K562 (cell line): ENCODE results near the gene FDX1. TPM values are rescaled to one million over a fixed set of nuclear protein-coding genes. Genes with fewer than 3 reads are reported as not detected.

ENCODE experiments used
- ATAC-seq: fragments of 200-7000 bp; cut with Tn5 transposase; 3 replicates; pipeline ENCODE4 v1.9.1; 2020; ENCODE audit warnings: moderate library complexity
- BruUV-seq: library from RNA; stranded (reverse); fragments of 400-500 nt; replicated peaks from 2 replicates; lab custom pipeline; 2021; lab: Mats Ljungman, UMichigan
- CTCF ChIA-PET: fragments of 300-600 bp; formaldehyde crosslinking; extraction: SDS; loops from one replicate; lab custom pipeline; 2021; ENCODE audit warnings: low intra/inter-chr PET ratio; lab: Yijun Ruan, JAX
- POLR2A ChIA-PET: fragments of 300-600, 350-650 bp; sonication (Branson Sonifier 250); formaldehyde crosslinking; extraction: SDS; loops from one replicate; lab custom pipeline; 2021; ENCODE audit warnings: antibody characterized with exemption, inconsistent platforms; lab: Yijun Ruan, JAX
- DNase-seq, 4 experiments: peaks; one replicate each; pipeline versions ENCODE4 v3.0.0 to v3.0.0-alpha.2; 2011 to 2018; ENCODE audit warnings: low spot score in 3 of 4, mixed read lengths in 3 of 4; ENCODE audit errors: extremely low read depth in 1 of 4
- FAIRE-seq: peaks from 2 replicates; lab custom pipeline; 2011; peaks lifted over from hg19 to GRCh38; lab: Jason Lieb, UNC
- H2AFZ ChIP-seq: 2 replicates; pipeline ENCODE4 v1.6.0; 2011; ENCODE audit warnings: low read depth, low read length, control low read depth, inconsistent platforms
- H3K27ac ChIP-seq: fragments of 200-600 bp; 3 replicates; pipeline ENCODE4 v1.8.0; 2011; ENCODE audit warnings: low read depth, mild to moderate bottlenecking, control low read depth, inconsistent platforms, low read length, moderate library complexity, mixed read lengths; ENCODE audit errors: extremely low read depth
- H3K27me3 ChIP-seq, 2 experiments: fragments of 300-600 bp in 1 of 2; 2 replicates in 1 of 2; 3 replicates in 1 of 2; pipeline versions ENCODE4 v1.6.0 to v1.8.0; 2011; ENCODE audit warnings: inconsistent platforms in 2 of 2, low read length in 2 of 2, mild to moderate bottlenecking in 1 of 2, mixed read lengths in 1 of 2, moderate library complexity in 1 of 2; ENCODE audit not compliant: control insufficient read depth in 2 of 2, insufficient read depth in 2 of 2
- H3K36me3 ChIP-seq: fragments of 300-600 bp; 3 replicates; pipeline ENCODE4 v1.8.0; 2011; ENCODE audit warnings: mild to moderate bottlenecking, low read length, inconsistent platforms; ENCODE audit not compliant: control insufficient read depth, insufficient read depth
- H3K4me1 ChIP-seq, 2 experiments: fragments of 200-600 bp in 1 of 2; replicated peaks in 1 of 2; 2 replicates in 1 of 2; 3 replicates in 1 of 2; pipeline versions ENCODE4 v1.5.1 to v1.8.0; 2011; ENCODE audit warnings: inconsistent platforms in 2 of 2, low read length in 2 of 2, mild to moderate bottlenecking in 1 of 2, mixed read lengths in 1 of 2, moderate library complexity in 1 of 2; ENCODE audit not compliant: control insufficient read depth in 2 of 2, insufficient read depth in 2 of 2
- H3K4me2 ChIP-seq: 2 replicates; pipeline ENCODE4 v1.6.1; 2011; ENCODE audit warnings: low read length, control low read depth, inconsistent platforms, mixed read lengths; ENCODE audit not compliant: insufficient read depth
- H3K4me3 ChIP-seq: fragments of 200-600 bp; sonication (generic), shearing (Covaris generic); 2 replicates; pipeline ENCODE4 v1.5.1; 2016; ENCODE audit warnings: control low read depth, inconsistent platforms
- H3K79me2 ChIP-seq: fragments of 200-600 bp; 3 replicates; pipeline ENCODE4 v1.8.0; 2011; ENCODE audit warnings: low read length, inconsistent platforms; ENCODE audit not compliant: control insufficient read depth, insufficient read depth
- H3K9ac ChIP-seq, 2 experiments: 2 replicates each; pipeline versions ENCODE4 v1.6.0 to v1.6.1; 2011; ENCODE audit warnings: low read depth in 2 of 2, low read length in 2 of 2, control low read depth in 1 of 2, inconsistent platforms in 1 of 2, mild to moderate bottlenecking in 1 of 2, mixed read lengths in 1 of 2; ENCODE audit not compliant: insufficient read depth in 1 of 2
- H3K9me1 ChIP-seq: one replicate; pipeline ENCODE4 v1.6.0; 2011; ENCODE audit warnings: inconsistent platforms, mild to moderate bottlenecking, low read length, moderate library complexity; ENCODE audit not compliant: control insufficient read depth, insufficient read depth
- H3K9me3 ChIP-seq: replicated peaks from 2 replicates; pipeline ENCODE4 v1.5.1; 2011; ENCODE audit warnings: low read depth, low read length, inconsistent platforms; ENCODE audit not compliant: control insufficient read depth, insufficient read depth
- H4K20me1 ChIP-seq: replicated peaks from 2 replicates; pipeline ENCODE4 v1.6.1; 2011; ENCODE audit warnings: low read length, inconsistent platforms, mixed read lengths; ENCODE audit not compliant: control insufficient read depth, insufficient read depth
- CHD4 ChIP-seq: fragments of 200-600 bp; sonication (generic); IDR thresholded peaks from 3 replicates; pipeline ENCODE4 v1.6.1; 2012; ENCODE audit warnings: low read depth, mild to moderate bottlenecking, mixed read lengths, low read length, inconsistent platforms; ENCODE audit not compliant: insufficient read depth, insufficient replicate concordance, poor library complexity, severe bottlenecking
- CREM ChIP-seq: IDR thresholded peaks from 2 replicates; pipeline ENCODE4 v1.6.1; 2014; ENCODE audit warnings: antibody characterized with exemption, low read depth
- GTF2E2 ChIP-seq: fragments of 200-800 bp; sonication (Bioruptor generic); IDR thresholded peaks from 2 replicates; pipeline ENCODE4 v1.6.1; 2016; ENCODE audit warnings: missing genetic modification characterization, missing compliant biosample characterization
- PBX2 ChIP-seq, 2 experiments: IDR thresholded peaks in 1 of 2; conservative IDR thresholded peaks in 1 of 2; 2 replicates each; pipeline ENCODE4 v1.6.1; 2016; ENCODE audit warnings: low read depth in 2 of 2, mild to moderate bottlenecking in 1 of 2, missing compliant biosample characterization in 1 of 2, missing genetic modification characterization in 1 of 2, moderate library complexity in 1 of 2
- PURB ChIP-seq: sonication (generic); formaldehyde crosslinking; IDR thresholded peaks from 2 replicates; pipeline ENCODE4 v1.9.0; 2021; ENCODE audit warnings: low read depth, mild to moderate bottlenecking, missing genetic modification reagents
- PYGO2 ChIP-seq: fragments of 450-650 bp; IDR thresholded peaks from 2 replicates; pipeline ENCODE4 v1.6.1; 2016; ENCODE audit warnings: mild to moderate bottlenecking, missing genetic modification characterization, moderate library complexity, missing compliant biosample characterization
- TCF3 ChIP-seq: sonication (generic); formaldehyde crosslinking; IDR thresholded peaks from 2 replicates; pipeline ENCODE4 v1.4.0; 2020; ENCODE audit warnings: mild to moderate bottlenecking, missing genetic modification reagents
- USF2 ChIP-seq: sonication (generic); formaldehyde crosslinking; IDR thresholded peaks from 2 replicates; pipeline ENCODE4 v1.5.0; 2020; ENCODE audit warnings: missing genetic modification reagents
- XRCC4 ChIP-seq: IDR thresholded peaks from one replicate; pipeline ENCODE4 v1.6.1; 2011; ENCODE audit not compliant: insufficient read depth, insufficient read length; ENCODE audit errors: extremely low read depth
- ZNF57 ChIP-seq: fragments of 450-650 bp; formaldehyde crosslinking; IDR thresholded peaks from 2 replicates; pipeline ENCODE4 v1.4.0; 2020; ENCODE audit warnings: mild to moderate bottlenecking, moderate library complexity
- ZNF75A ChIP-seq: fragments of 450-650 bp; formaldehyde crosslinking; IDR thresholded peaks from 2 replicates; pipeline ENCODE4 v1.4.0; 2020; ENCODE audit warnings: mild to moderate bottlenecking
- WGBS: fragments of 100-300 bp; shearing (Covaris generic); methylation state at CpG from one replicate; pipeline ENCODE4 v1.1.6; 2016; ENCODE audit warnings: low coverage, mixed read lengths; ENCODE audit not compliant: insufficient coverage; ENCODE audit errors: missing lambda C conversion rate; 5-methylcytosine and 5-hydroxymethylcytosine counted together
- in situ Hi-C: fragments of 300-500 bp; cut with MboI; formaldehyde crosslinking; loops from 4 replicates; pipeline ENCODE4 v1.15.0; 2018; ENCODE audit warnings: inconsistent platforms, mixed read lengths
- intact Hi-C: fragments of 100-400 bp; cut with micrococcal nuclease; formaldehyde crosslinking; loops from 2 replicates; pipeline ENCODE4 v1.14.2; 2022
- polyA plus RNA-seq, 8 experiments: library from polyadenylated mRNA; depleted of rRNA in 4 of 8; stranded (reverse) in 5 of 8; unstranded in 3 of 8; fragments of >200 nt; fragmentation: Nextera tagmentation in 2 of 8; fragmentation: Illumina TruSeq in 1 of 8; extraction: Ambion mirVana in 2 of 8; extraction: Trizol in 1 of 8; gene quantifications; 2 replicates each; pipeline versions ENCODE4 v1.2.1 to v1.2.3, GENCODE V29; 2011 to 2014; ENCODE audit warnings: inconsistent platforms in 1 of 8, missing spikeins in 1 of 8
- total RNA-seq, 7 experiments: library from RNA; depleted of rRNA in 6 of 7; stranded (reverse); fragments of >200 nt in 6 of 7; fragmentation: Illumina TruSeq in 2 of 7; extraction: Trizol in 2 of 7; gene quantifications; 2 replicates each; pipeline versions ENCODE4 v1.2.1 to v1.2.3, GENCODE V29; 2011 to 2021; ENCODE audit warnings: low replicate concordance in 1 of 7
- TF ChIP-seq, protein P1 (sequence below): IDR thresholded peaks from 2 replicates; pipeline ENCODE4 v1.6.1; 2014; ENCODE audit warnings: antibody characterized with exemption
- TF ChIP-seq, protein P2 (sequence below): fragments of 200-800 bp; sonication (Bioruptor generic); IDR thresholded peaks from 2 replicates; pipeline ENCODE4 v1.6.1; 2017; ENCODE audit warnings: missing genetic modification characterization, missing compliant biosample characterization

The FDX1 gene
- total and polyA plus RNA-seq, 9 of the 15 experiments (the other 6 are each of a cell fraction or from before 2014, with no cell fraction given), result 6.4 to 14.3 (median 11.4) TPM

GRCh38 chr11:110512026-110512425 lies 82.3 kb downstream of the FDX1 start (continued):
- TF ChIP-seq PURB (CRISPR knock-in tag) (no peak), PYGO2 (tag) (no peak), XRCC4 (no peak)
- TF ChIP-seq, protein P1, sequence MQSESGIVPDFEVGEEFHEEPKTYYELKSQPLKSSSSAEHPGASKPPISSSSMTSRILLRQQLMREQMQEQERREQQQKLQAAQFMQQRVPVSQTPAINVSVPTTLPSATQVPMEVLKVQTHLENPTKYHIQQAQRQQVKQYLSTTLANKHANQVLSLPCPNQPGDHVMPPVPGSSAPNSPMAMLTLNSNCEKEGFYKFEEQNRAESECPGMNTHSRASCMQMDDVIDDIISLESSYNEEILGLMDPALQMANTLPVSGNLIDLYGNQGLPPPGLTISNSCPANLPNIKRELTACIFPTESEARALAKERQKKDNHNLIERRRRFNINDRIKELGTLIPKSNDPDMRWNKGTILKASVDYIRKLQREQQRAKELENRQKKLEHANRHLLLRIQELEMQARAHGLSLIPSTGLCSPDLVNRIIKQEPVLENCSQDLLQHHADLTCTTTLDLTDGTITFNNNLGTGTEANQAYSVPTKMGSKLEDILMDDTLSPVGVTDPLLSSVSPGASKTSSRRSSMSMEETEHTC, result no peak

GRCh38 chr11:110513259-110513801 lies 83.6 kb downstream of the FDX1 start:
- Histone ChIP-seq H3K9me1 (no peaks in the 10 kb centered on the region), H3K9me3 (no peaks in the 10 kb centered on the region), H3K4me1 (no peaks in the 10 kb centered on the region), H3K9ac (no peak overlapping the region), H4K20me1 (no peaks in the 10 kb centered on the region), H3K27me3 (peaks cover 0 to 21% of the 10 kb centered on the region in 2 experiments; a peak in 3 of 5 replicates), H3K4me3 (no peak overlapping the region), H3K79me2 (no peaks in the 10 kb centered on the region), H3K36me3 (no peaks in the 10 kb centered on the region), H2AFZ (no peak overlapping the region), H3K27ac (no peak overlapping the region), H3K4me2 (no peak overlapping the region)
- under 1% methylated on average over 12 of the region's 12 CpGs for WGBS
- intact Hi-C loops, result no loop called here
- in situ Hi-C loops, result no loop called here
- DNase-seq (no peak), ATAC-seq (no peak), FAIRE-seq (no peak)
- POLR2A ChIA-PET, result no interaction called here
- TF ChIP-seq ZNF57 (no peak), PBX2 (CRISPR knock-in tag; IDR thresholded peaks at IDR 0.05; ENCODE audit: low read depth) (no peak), PBX2 (tag; conservative IDR thresholded peaks at IDR 0.05; ENCODE audit: low read depth) (no peak), USF2 (no peak), GTF2E2 (tag) (no peak), TCF3 (CRISPR knock-in tag) (no peak), CREM (no peak), CHD4 (no peak), ZNF75A (CRISPR knock-in tag) (no peak)
- TF ChIP-seq, protein P2, sequence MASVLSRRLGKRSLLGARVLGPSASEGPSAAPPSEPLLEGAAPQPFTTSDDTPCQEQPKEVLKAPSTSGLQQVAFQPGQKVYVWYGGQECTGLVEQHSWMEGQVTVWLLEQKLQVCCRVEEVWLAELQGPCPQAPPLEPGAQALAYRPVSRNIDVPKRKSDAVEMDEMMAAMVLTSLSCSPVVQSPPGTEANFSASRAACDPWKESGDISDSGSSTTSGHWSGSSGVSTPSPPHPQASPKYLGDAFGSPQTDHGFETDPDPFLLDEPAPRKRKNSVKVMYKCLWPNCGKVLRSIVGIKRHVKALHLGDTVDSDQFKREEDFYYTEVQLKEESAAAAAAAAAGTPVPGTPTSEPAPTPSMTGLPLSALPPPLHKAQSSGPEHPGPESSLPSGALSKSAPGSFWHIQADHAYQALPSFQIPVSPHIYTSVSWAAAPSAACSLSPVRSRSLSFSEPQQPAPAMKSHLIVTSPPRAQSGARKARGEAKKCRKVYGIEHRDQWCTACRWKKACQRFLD (CRISPR knock-in tag), result no peak
- no TSS peak for BruUV-seq
- CTCF ChIA-PET, result no interaction called here
